Measurements from ENCODE around the gene SH3BP5. TPM values are rescaled to one million over a fixed set of nuclear protein-coding genes. Genes with fewer than 3 reads are reported as not detected.

The SH3BP5 gene
- total RNA-seq, 5 donors from 2014 or later (not counting 1 experiment from before 2014, with no cell fraction given) = 25.0 to 66.7 (median 41.7) TPM

GRCh38 chr3:15303728-15304127 lies 28.7 kb downstream of the SH3BP5 start:
- POLR2A ChIA-PET = interaction anchor here in 1 of 2 donors (0.5 to 0.6 kb wide), 2 partner anchors 100 to 653 kb away, joined by 3 read pairs; no protein-coding TSS in a partner anchor
- Mint-ChIP-seq H3K9me3 (no peaks in the 10 kb centered on the region), H3K4me1 (peaks cover 62 to 81% (median 62%) of the 10 kb centered on the region in 3 donors), H3K27ac (peak overlapping the region; percentile 84 to 85), H3K4me3 (peak overlapping the region in 2 of 3 donors; percentile 23 to 38), H3K27me3 (no peaks in the 10 kb centered on the region), H3K36me3 (peaks cover 57% of the 10 kb centered on the region)
- no peaks in the 10 kb centered on the region for H3K27me3 ChIP-seq (replicated peaks in 1 of 2; ENCODE audit: control insufficient read depth in 2 of 2, extremely low read depth in 1 of 2, insufficient read depth in 2 of 2, low read length in 1 of 2)
- ATAC-seq (replicated peaks in 1 of 4) (no peak), DNase-seq (no peak)
- H3K27ac ChIP-seq (ENCODE audit: low read length) = peak overlapping the region; percentile 49
- peaks cover 0 to 70% of the 10 kb centered on the region in 2 experiments for H3K4me1 ChIP-seq (ENCODE audit: control insufficient read depth in 1 of 2, extremely low read depth in 1 of 2, insufficient read depth in 2 of 2, low read length in 2 of 2)
- peak overlapping the region in 1 of 2 donors; percentile 30 for H3K4me3 ChIP-seq (ENCODE audit: control insufficient read depth in 1 of 2, extremely low read depth in 1 of 2, low read length in 1 of 2)
- CTCF ChIA-PET = interaction anchor here in 1 of 2 donors (0.9 kb wide), 1 partner anchor 107 kb away, joined by 3 read pairs; no protein-coding TSS in a partner anchor
- H3K36me3 ChIP-seq (ENCODE audit: control insufficient read depth in 2 of 2, extremely low read depth in 1 of 2, insufficient read depth in 1 of 2, low read length in 1 of 2) = peaks cover 0 to 36% of the 10 kb centered on the region in 2 donors
- no peaks in the 10 kb centered on the region for H3K9me3 ChIP-seq
- 90% methylated on average over 9 of the region's 13 CpGs for WGBS (ENCODE audit: insufficient coverage)

GRCh38 chr3:15303216-15303615 lies 29.2 kb downstream of the SH3BP5 start:
- CTCF ChIA-PET = interaction anchor here in 1 of 2 donors (0.9 kb wide), 1 partner anchor 106 kb away, joined by 3 read pairs; no protein-coding TSS in a partner anchor
- no peaks in the 10 kb centered on the region for H3K9me3 Mint-ChIP-seq
- POLR2A ChIA-PET = interaction anchor here in 1 of 2 donors (0.6 kb wide), 1 partner anchor 101 kb away, joined by 3 read pairs; no protein-coding TSS in a partner anchor
- Histone ChIP-seq H3K36me3 (ENCODE audit: control insufficient read depth in 2 of 2, extremely low read depth in 1 of 2, insufficient read depth in 1 of 2, low read length in 1 of 2) (peaks cover 0 to 38% of the 10 kb centered on the region in 2 donors), H3K4me1 (ENCODE audit: control insufficient read depth in 1 of 2, extremely low read depth in 1 of 2, insufficient read depth in 2 of 2, low read length in 2 of 2) (peaks cover 0 to 69% of the 10 kb centered on the region in 2 experiments), H3K9me3 (no peaks in the 10 kb centered on the region), H3K27ac (ENCODE audit: low read length) (no peak overlapping the region), H3K27me3 (replicated peaks in 1 of 2; ENCODE audit: control insufficient read depth in 2 of 2, extremely low read depth in 1 of 2, insufficient read depth in 2 of 2, low read length in 1 of 2) (no peaks in the 10 kb centered on the region), H3K4me3 (ENCODE audit: control insufficient read depth in 1 of 2, extremely low read depth in 1 of 2, low read length in 1 of 2) (peak overlapping the region in 1 of 2 donors; percentile 30)
- ATAC-seq (replicated peaks in 1 of 4) = no peak
- H3K4me3 Mint-ChIP-seq = peak overlapping the region in 2 of 3 donors; percentile 23 to 38
- peak overlapping the region in 1 of 2 donors; percentile 84 for H3K27ac Mint-ChIP-seq
- peaks cover 62 to 81% (median 63%) of the 10 kb centered on the region in 3 donors for H3K4me1 Mint-ChIP-seq
- 89% methylated on average over 8 of the region's 8 CpGs for WGBS (ENCODE audit: insufficient coverage)
- no peak for DNase-seq
- peaks cover 61% of the 10 kb centered on the region for H3K36me3 Mint-ChIP-seq
- no peaks in the 10 kb centered on the region for H3K27me3 Mint-ChIP-seq

GRCh38 chr3:15301761-15302160 lies 30.6 kb downstream of the SH3BP5 start:
- no peaks in the 10 kb centered on the region for H3K9me3 ChIP-seq
- Mint-ChIP-seq H3K27me3 (no peaks in the 10 kb centered on the region), H3K9me3 (no peaks in the 10 kb centered on the region), H3K4me3 (no peak overlapping the region), H3K36me3 (peaks cover 67% of the 10 kb centered on the region), H3K27ac (peak overlapping the region; percentile 12 to 70), H3K4me1 (peaks cover 69 to 88% (median 74%) of the 10 kb centered on the region in 3 donors)
- H3K27me3 ChIP-seq (replicated peaks in 1 of 2; ENCODE audit: control insufficient read depth in 2 of 2, extremely low read depth in 1 of 2, insufficient read depth in 2 of 2, low read length in 1 of 2) = no peaks in the 10 kb centered on the region
- ChIA-PET CTCF (no interaction called here), POLR2A (no interaction called here)
- 100% methylated on average over 3 of the region's 7 CpGs for WGBS (ENCODE audit: insufficient coverage)
- H3K36me3 ChIP-seq (ENCODE audit: control insufficient read depth in 2 of 2, extremely low read depth in 1 of 2, insufficient read depth in 1 of 2, low read length in 1 of 2) = peaks cover 0 to 43% of the 10 kb centered on the region in 2 donors
- ATAC-seq (replicated peaks in 1 of 4) = no peak
- no peak for DNase-seq
- H3K4me3 ChIP-seq (ENCODE audit: control insufficient read depth in 1 of 2, extremely low read depth in 1 of 2, low read length in 1 of 2) = no peak overlapping the region
- H3K27ac ChIP-seq (ENCODE audit: low read length) = no peak overlapping the region
- peaks cover 0 to 81% of the 10 kb centered on the region in 2 experiments for H3K4me1 ChIP-seq (ENCODE audit: control insufficient read depth in 1 of 2, extremely low read depth in 1 of 2, insufficient read depth in 2 of 2, low read length in 2 of 2)

GRCh38 chr3:15300323-15301078 lies 31.9 kb downstream of the SH3BP5 start:
- Mint-ChIP-seq H3K9me3 (no peaks in the 10 kb centered on the region), H3K27me3 (no peaks in the 10 kb centered on the region), H3K4me1 (peaks cover 74 to 88% (median 81%) of the 10 kb centered on the region in 3 donors), H3K36me3 (peaks cover 64% of the 10 kb centered on the region), H3K4me3 (peak overlapping the region in 1 of 3 donors; percentile 41), H3K27ac (peak overlapping the region; percentile 70 to 82)
- Histone ChIP-seq H3K4me3 (ENCODE audit: control insufficient read depth in 1 of 2, extremely low read depth in 1 of 2, low read length in 1 of 2) (no peak overlapping the region), H3K9me3 (no peaks in the 10 kb centered on the region), H3K27me3 (replicated peaks in 1 of 2; ENCODE audit: control insufficient read depth in 2 of 2, extremely low read depth in 1 of 2, insufficient read depth in 2 of 2, low read length in 1 of 2) (no peaks in the 10 kb centered on the region), H3K36me3 (ENCODE audit: control insufficient read depth in 2 of 2, extremely low read depth in 1 of 2, insufficient read depth in 1 of 2, low read length in 1 of 2) (peaks cover 0 to 43% of the 10 kb centered on the region in 2 donors), H3K4me1 (ENCODE audit: control insufficient read depth in 1 of 2, extremely low read depth in 1 of 2, insufficient read depth in 2 of 2, low read length in 2 of 2) (peaks cover 0 to 84% of the 10 kb centered on the region in 2 experiments), H3K27ac (ENCODE audit: low read length) (no peak overlapping the region)
- ChIA-PET CTCF (interaction anchor here (0.6 to 1.1 kb wide), 5 partner anchors 15 to 1159 kb away, joined by 3 to 5 read pairs (median 3); no protein-coding TSS in a partner anchor), POLR2A (interaction anchor here (0.6 kb wide), 2 partner anchors 29 to 30 kb away, joined by 3 read pairs; no protein-coding TSS in a partner anchor)
- ATAC-seq (replicated peaks in 1 of 4) (peak in 1 of 4 experiments; percentile 29), DNase-seq (no peak)
- WGBS (ENCODE audit: insufficient coverage) = 33% methylated on average over 1 of the region's 8 CpGs

GRCh38 chr3:15299036-15299435 lies 33.4 kb downstream of the SH3BP5 start:
- peak overlapping the region; percentile 50 to 71 for H3K27ac Mint-ChIP-seq
- no peak overlapping the region for H3K4me3 Mint-ChIP-seq
- no peak overlapping the region for H3K27ac ChIP-seq (ENCODE audit: low read length)

GRCh38 chr3:15298504-15298903 lies 33.9 kb downstream of the SH3BP5 start:
- CTCF ChIA-PET = interaction anchor here (0.6 to 2.1 kb wide), 2 partner anchors 31 to 260 kb away, joined by 4 to 5 read pairs; no protein-coding TSS in a partner anchor
- ATAC-seq (replicated peaks in 1 of 4) = no peak
- WGBS (ENCODE audit: insufficient coverage) = 96% methylated on average over 2 of the region's 3 CpGs

More at GRCh38 chr3:15299036-15299435, 33.4 kb downstream of the SH3BP5 start:
- Histone ChIP-seq H3K9me3 (no peaks in the 10 kb centered on the region), H3K4me1 (ENCODE audit: control insufficient read depth in 1 of 2, extremely low read depth in 1 of 2, insufficient read depth in 2 of 2, low read length in 2 of 2) (peaks cover 0 to 81% of the 10 kb centered on the region in 2 experiments), H3K4me3 (ENCODE audit: control insufficient read depth in 1 of 2, extremely low read depth in 1 of 2, low read length in 1 of 2) (no peak overlapping the region), H3K36me3 (ENCODE audit: control insufficient read depth in 2 of 2, extremely low read depth in 1 of 2, insufficient read depth in 1 of 2, low read length in 1 of 2) (peaks cover 0 to 43% of the 10 kb centered on the region in 2 donors), H3K27me3 (replicated peaks in 1 of 2; ENCODE audit: control insufficient read depth in 2 of 2, extremely low read depth in 1 of 2, insufficient read depth in 2 of 2, low read length in 1 of 2) (no peaks in the 10 kb centered on the region)
- peaks cover 74 to 90% (median 83%) of the 10 kb centered on the region in 3 donors for H3K4me1 Mint-ChIP-seq
- no peaks in the 10 kb centered on the region for H3K27me3 Mint-ChIP-seq
- ChIA-PET POLR2A (interaction anchor here (0.6 to 0.7 kb wide), 7 partner anchors 21 to 358 kb away, joined by 3 to 8 read pairs (median 6); no protein-coding TSS in a partner anchor), CTCF (interaction anchor here (0.6 to 1.1 kb wide), 8 partner anchors 18 to 1419 kb away, joined by 3 to 9 read pairs (median 4); partner anchors contain the start of gene WNT7A (in 1 of the 2))
- ATAC-seq (replicated peaks in 1 of 4) = no peak
- no peaks in the 10 kb centered on the region for H3K9me3 Mint-ChIP-seq
- H3K36me3 Mint-ChIP-seq = peaks cover 66% of the 10 kb centered on the region
- 93% methylated on average over 2 of the region's 3 CpGs for WGBS (ENCODE audit: insufficient coverage)
- DNase-seq = no peak

More at GRCh38 chr3:15298504-15298903, 33.9 kb downstream of the SH3BP5 start:
- Mint-ChIP-seq H3K4me1 (peaks cover 72 to 88% (median 85%) of the 10 kb centered on the region in 3 donors), H3K9me3 (no peaks in the 10 kb centered on the region), H3K27ac (peak overlapping the region; percentile 50 to 71), H3K4me3 (no peak overlapping the region), H3K27me3 (no peaks in the 10 kb centered on the region), H3K36me3 (peaks cover 60% of the 10 kb centered on the region)
- no peak overlapping the region for H3K4me3 ChIP-seq (ENCODE audit: control insufficient read depth in 1 of 2, extremely low read depth in 1 of 2, low read length in 1 of 2)
- no peak for DNase-seq
- POLR2A ChIA-PET = no interaction called here
- H3K27ac ChIP-seq (ENCODE audit: low read length) = no peak overlapping the region
- no peaks in the 10 kb centered on the region for H3K9me3 ChIP-seq
- peaks cover 0 to 79% of the 10 kb centered on the region in 2 experiments for H3K4me1 ChIP-seq (ENCODE audit: control insufficient read depth in 1 of 2, extremely low read depth in 1 of 2, insufficient read depth in 2 of 2, low read length in 2 of 2)
- no peaks in the 10 kb centered on the region for H3K27me3 ChIP-seq (replicated peaks in 1 of 2; ENCODE audit: control insufficient read depth in 2 of 2, extremely low read depth in 1 of 2, insufficient read depth in 2 of 2, low read length in 1 of 2)
- H3K36me3 ChIP-seq (ENCODE audit: control insufficient read depth in 2 of 2, extremely low read depth in 1 of 2, insufficient read depth in 1 of 2, low read length in 1 of 2) = peaks cover 0 to 38% of the 10 kb centered on the region in 2 donors

Data from T-cell (primary cell).